IPS DF 4.7 (cell line): ENCODE measurements around the gene ANXA2.
"Not testable (repeated sequence)": the region's sequence is repeated elsewhere in the genome, so short reads cannot be mapped to it uniquely, and the experiment has no call there.

ENCODE experiments used
- DNase-seq: peaks from one replicate; pipeline ENCODE4 v3.0.0-alpha.2; 2013; ENCODE audit warnings: low spot score; ENCODE audit errors: extremely low read depth

Gene ANXA2

DNA sequence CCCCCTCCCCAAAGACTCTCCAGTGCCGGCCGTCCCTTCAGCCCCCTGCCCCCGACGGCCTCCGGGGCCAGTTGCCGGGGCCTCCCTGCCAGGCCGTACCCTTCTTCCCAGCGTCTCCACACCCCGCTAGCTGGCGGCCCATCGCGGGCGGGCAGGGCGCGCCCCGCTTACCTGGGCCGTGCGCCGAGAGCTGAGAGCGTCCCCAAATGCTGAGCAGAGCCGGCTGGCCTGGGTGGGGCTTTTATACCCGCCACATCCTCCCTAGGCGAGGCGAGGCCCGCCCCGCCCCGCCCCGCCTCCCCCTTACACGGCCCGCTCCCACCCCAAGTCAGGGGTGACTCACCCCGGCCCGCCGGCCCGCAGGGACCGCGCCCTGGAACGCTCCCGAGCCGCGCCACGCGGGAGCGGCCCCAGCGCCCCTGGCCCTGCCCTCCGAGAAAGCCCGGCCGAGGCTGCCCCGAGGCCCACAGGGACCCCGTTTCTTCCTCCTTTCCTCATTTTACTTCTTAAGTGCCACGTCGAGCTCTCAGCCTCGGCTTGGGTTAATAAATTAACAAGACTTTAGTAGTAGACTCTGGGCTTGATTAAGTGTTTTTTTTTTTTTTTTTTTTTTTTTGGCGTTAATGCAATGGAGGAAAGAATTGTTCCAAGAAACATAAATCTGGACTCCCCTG is at the start of gene ANXA2:
TSS of gene ANXA2 (minus strand) at position 215 of the 674 bp plus-strand sequence. CDS start 11,911 bp downstream, outside the sequence.
- no peak for DNase-seq

DNA sequence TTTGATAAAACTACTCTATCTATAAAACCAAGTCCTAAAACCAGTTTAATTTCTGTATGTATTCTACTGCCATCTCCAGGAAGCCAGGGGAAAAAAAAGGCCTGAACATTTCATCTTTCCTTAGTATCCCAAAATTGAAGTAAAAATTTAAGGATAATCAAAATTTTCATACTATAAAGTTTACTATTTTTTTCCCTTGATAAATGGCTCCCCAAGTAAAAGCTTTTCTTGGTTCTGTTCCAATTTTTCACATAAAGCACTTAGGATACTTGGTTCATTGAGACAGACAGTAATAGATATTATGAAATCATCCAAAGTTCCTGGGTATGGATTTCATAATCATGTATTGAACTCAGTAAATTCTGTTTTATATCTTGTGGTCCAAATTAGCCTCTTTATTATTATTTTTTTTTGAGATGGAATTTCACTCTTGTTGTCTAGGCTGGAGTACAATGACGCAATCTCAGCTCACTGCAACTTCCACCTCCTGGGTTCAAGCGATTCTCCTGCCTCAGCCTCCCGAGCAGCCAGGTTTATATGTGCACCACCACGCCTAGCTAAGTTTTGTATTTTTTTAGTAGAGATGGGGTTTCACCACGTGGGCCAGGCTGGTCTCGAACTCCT is 46.6 kb upstream of the ANXA2 start:
- DNase-seq = no peak

DNA sequence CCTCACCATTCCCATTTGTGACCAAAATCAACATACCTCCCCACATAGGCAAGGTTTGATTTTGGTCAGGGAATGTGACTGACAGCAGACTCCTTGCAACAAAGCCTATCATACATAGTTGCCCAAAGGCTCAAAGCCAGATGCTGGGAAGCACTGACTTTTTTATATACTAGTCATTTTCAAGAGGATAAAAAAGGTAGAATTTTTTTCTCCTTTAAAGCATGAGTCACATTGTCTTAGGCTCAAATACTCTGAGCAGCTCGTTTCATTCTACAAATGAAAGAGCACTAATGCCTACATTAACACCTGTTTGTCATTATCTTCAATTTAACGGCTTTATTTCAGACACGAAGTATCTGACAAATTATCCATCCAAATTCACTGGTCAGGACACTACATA is 45.0 kb upstream of the ANXA2 start:
- DNase-seq = no peak

DNA sequence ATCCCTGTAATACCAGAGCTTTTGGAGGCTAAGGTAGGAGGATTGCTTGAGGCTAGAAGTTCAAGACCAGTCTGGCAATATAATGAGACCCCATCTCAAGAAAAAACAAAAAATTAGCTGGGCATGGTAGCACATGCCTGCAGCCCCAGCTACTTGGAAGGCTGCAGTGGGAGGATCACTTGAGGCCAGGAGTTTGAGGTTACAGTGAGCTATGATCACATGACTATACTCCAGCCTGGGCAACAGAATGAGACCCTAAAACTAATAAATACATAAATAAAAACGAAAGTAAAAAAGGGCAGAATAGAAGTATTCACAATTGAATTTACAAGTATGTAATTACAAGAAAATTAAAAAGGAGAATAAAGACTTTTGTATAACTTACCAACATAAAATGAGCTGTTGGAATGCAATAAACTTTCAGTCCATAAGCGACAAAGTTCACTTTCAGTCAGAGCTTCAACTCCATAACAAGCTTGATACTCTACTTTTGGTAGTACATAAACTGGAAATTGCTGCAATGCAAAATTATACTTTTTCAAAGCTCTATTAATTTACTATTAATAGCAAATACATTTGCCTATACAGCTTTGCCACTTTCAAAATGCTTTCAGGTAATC is 44.4 kb upstream of the ANXA2 start:
- DNase-seq = no peak

DNA sequence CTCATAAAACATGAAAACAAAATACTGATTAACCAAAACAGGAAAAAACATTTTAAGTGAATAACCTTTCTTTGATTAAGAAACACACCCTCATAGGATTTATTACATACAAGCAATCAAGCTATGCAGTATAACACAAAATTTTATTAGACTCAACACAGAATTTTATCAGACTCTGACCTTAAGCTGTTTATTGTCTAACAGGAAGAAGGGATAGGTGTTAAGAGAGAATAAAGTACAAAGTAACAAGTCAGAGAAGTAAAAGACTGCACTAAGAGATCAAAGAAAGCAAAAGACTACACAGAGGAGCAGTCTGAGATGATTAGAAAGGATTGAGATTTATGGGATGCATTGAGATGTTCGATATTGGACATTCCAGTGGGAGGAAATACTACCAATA is 43.5 kb upstream of the ANXA2 start:
- no peak for DNase-seq

DNA sequence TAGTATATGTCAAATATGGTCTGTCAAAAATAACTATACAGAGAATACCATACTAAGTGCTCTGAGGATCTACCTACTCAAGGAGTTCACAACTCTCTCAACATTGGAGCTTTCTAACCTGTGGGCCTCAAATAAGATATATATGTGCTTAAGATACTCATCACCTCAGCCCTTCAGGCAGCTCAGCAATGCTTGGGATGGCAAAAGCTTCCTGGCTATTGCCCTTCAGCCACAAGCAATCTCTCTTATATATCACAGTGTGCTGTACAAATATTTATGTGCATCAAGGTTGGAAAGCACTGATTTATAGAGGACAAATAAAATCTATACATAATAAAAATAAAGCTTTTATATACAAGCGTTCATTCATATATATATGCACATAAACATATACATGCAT is 40.9 kb upstream of the ANXA2 start:
- DNase-seq = no peak

DNA sequence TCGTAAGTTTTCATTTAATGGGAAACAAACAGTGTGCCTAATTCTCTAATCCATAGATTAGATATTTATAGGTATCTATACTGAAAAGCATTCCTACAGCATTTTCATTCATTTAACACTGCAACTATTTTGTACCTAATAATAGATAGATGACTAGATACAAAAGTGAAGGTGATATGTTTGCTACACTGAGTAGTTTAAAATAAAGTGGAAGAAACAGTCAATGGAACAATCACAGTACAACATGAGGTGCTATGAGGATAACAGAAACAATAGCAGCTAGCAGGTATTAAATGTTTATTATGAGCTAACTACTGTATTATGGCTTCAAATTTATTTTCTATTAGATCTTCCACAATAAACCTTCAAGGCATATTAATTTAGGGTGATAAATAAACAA is 31.1 kb upstream of the ANXA2 start:
- no peak for DNase-seq

DNA sequence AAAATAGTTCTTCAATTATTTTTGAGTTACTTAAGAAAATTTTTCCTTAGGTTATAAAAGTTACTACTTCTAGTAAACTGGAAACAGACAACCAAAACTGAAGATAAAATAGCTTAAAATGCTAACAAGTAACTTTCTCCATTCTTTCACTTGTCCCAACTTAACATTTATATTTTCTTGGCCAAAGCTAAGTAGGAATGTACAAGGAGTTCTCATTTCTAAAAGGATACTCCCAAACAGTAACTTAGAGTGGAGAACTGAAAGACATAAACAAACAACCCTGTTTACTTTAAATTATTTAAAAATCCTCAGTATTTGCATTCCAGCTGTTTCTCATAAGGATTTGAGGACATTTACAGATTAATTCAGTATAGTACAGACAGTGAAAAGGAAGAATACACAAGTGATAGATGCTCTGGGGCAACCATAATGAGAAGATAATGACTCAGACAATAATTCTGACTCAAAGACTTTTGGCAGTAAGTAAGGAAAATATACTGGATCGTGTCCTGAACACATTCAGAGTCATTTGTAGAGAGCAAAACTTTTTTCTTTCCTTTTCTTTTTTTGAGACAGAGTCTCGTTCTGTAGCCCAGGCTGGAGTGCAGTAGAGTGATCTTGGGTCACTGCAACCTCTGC is 29.2 kb upstream of the ANXA2 start:
- DNase-seq = no peak

DNA sequence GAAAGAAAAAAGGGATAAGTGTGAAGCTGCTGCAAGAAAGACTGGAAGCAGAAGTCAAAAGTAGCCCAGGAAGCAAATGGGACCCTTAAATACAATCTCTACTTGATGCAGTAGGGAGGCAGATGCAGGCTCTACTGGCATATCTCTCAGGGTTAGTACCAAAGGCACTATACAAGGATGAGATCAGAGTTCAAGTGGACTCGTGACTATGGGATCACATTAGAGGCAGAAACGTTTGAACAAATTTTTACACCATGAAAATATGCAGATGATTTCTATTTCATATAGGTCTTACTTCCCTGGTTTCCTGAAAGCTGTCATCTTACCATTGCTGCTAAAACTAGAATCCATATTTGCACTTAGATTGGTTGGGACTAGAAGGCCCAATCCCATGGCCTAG is 27.7 kb upstream of the ANXA2 start:
- DNase-seq = no peak

DNA sequence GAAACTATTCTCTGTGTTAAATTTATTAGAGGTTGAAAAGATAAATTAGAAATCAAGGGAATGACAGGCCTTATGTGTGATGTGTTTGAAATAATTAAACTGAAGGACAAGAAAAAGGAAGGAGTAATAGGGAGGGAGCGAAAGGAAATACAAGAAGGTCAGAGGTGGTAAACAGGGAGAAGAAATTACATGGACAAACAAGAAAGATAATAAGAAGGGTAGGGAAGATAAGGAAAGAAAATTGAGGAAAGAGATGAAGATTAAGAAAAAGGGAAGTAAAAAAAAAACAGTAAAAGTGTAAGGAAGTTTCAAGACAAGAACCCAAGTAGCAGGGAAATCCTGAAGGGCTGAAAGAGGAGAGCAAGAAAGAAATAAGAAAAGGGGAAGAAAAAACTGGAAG is 26.2 kb upstream of the ANXA2 start:
- no peak for DNase-seq

DNA sequence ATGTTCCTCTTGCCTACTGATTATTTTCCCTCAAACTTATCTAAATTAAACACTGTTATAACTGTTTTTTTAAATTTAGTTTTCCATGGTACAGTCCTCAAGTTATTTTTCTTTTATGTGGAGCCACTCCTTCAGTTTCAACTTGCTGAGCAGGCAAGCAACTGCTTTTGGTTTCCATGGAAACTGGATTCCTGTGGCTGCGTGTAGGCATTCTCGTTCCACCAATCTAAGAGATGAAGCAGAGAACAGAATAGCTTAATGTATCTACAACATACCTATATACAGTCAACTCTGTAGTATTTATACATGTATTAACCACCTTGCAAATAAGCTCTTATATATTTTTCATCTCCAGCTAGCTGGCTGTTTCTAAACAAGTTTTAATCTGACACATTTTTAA is 25.8 kb upstream of the ANXA2 start:
- no peak for DNase-seq

DNA sequence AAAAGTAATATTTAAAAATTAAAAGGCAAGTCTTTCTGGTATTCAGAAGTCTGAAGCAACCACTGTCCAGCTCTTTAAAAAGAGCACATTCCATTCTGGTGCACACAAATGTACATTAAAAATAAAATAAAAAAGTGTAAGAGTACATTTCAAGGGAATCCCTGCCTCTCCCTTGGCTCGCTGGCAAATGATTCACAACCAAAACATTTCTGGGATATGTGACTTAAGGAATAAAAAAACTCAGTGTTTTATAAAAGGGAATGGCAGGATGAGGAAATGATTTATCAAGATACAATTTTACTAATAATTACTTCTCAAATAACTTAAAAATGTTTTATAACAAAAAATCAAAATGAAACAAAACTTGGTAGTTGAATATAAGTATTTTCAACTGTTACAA is 23.8 kb upstream of the ANXA2 start:
- no peak for DNase-seq

DNA sequence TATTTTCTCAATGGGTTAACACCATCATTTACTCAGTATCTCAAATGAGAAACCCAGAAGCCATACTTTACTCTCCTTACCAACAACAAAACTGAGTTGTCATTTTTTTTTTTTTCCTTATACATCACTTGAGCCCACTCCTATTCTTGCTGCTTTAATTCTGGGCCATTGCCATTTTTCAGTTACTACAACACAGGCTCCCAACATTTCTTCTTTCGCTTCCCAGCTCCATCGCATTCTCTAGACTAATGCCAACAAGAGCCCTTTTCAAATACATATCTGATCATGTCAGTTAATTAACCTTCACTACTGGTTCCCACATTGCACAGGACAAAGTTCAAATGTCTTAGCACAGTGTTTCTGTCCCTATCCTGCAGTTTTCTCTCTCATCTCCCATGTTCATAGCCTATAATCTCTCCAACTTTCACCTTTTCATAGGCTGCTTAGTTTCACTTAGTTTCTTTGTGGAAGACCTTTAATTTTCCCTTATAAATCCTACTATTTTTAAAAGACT is 22.5 kb upstream of the ANXA2 start:
- DNase-seq = no peak

DNA sequence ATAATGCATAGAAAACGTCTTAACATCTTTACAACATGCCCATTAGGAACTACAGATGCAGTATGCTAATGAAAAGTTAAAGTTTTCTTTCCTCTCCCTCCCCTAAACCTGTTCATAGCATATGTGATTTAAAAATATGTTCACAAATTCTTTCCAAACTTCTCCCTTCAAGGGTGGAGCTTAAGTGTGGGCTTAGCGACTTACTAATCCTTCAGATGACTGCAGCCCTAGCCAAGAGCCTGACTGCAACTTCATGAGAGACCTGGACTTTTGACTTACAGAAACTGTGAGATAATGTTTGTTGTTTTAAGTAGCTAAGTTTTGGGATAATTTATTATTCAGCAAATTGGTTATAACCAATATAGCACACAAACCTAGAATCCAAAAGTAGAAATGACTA is 22.0 kb upstream of the ANXA2 start:
- no peak for DNase-seq

DNA sequence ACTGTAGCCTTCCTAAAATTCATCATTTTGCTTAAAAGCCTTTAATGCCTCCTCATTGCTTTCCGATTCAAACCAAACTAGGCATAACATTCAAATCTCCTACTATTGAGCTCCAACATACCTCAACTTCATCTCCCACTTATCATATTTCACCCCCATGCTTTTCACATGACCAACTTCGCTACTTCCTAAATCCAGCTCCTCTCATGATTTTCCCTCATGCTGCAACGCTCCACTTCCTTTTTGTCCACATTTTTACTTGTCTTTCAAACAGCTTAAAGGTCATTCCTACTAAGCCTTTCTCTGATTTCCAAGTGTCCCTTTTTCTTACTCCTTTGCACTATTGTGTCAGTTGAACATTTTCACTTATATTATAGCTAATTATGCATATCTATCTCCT is 20.3 kb upstream of the ANXA2 start:
- DNase-seq = no peak

DNA sequence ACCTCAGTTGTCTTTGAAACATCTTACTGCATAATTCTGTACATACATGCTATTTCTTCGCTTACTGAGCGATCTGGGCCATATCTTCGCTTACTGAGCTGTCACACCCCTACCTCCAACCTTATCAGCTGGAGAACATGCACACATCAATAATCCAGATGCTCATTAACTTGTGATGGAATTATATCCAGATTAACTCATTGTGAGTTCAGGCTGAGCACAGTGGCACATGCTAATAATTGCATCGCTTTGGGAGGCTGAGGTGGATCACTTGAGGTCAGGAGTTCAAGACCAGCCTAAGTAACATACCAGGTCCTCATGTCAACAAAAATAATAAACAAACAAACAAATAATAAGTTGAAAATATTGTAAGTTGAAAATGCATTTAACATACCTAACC is 19.3 kb upstream of the ANXA2 start:
- DNase-seq = no peak

DNA sequence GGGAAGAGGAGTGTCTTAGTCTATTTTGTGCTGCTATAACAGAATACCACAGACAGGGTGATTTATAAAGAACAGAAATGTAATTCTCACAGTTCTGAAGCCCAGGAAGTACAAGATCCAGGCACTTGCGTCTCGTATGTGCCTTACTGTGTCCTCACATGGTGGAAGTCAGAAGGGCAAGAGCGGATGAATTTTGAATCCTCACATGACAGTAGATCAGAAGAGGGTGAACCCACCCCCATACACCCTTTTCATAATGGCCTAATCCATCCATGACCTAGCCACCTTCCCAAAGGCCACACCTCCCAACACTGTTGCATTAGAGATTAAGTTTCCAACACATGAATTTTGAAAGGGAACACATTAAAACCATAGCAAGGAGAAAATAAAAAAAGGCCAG is 18.7 kb upstream of the ANXA2 start:
- no peak for DNase-seq

DNA sequence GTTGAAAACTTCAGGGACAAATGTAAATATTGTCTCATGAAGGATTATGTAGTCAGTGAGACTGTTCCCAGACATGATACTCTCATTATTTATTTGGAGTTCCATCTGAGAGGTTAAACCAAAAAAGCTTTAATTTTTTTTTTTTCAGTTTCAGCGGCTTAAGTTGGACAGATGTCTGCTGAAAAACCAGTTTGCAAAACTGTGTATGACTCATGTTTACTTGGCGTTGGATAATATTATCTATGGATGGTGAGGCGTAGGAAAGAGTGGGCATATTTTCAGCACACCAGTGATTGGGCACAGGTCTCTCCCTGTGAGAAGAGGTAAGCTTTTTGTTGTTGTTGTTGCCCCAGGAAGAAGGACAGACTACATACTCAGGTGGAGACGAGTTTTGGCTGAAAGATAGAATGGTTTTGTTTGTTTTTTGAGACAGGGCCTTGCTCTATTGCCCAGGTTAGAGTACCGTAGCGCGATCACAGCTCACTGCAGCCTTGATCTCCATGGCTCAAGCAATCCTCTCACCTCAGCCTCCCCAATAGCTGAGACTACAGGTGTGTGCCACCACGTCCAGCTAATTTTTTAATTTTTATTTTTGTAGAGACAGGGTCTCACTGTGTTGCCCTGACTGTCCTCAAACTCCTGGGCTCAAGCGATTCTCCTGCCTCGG is 16.4 kb upstream of the ANXA2 start:
- DNase-seq = no peak

DNA sequence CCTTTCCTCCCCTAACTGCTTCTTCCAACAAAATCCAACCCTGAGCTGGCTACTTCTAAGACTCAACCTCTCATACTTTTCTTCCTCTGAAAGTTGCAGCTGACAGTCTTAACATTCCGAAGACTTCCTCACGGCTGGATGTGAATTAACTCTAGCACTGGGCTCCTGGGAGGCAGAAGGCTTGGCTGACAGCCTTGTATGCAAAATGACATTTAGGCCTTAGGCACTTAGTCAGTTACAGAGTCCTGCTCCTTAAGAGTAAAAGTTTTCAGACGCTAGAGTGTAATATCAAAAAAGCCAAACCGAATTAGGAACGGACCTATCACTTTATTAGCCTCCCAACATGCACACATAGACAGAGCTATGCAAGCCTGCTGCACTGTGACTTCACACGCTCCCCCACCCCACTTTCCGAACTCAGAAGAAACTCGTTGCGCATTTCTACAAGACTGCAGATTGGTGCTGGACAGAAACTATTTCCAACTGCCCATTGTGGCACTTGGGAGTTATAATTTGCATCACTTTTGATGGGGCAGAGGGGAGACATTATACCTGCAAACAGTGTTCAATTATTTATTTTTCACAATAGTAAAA is 15.5 kb upstream of the ANXA2 start:
- DNase-seq = no peak

DNA sequence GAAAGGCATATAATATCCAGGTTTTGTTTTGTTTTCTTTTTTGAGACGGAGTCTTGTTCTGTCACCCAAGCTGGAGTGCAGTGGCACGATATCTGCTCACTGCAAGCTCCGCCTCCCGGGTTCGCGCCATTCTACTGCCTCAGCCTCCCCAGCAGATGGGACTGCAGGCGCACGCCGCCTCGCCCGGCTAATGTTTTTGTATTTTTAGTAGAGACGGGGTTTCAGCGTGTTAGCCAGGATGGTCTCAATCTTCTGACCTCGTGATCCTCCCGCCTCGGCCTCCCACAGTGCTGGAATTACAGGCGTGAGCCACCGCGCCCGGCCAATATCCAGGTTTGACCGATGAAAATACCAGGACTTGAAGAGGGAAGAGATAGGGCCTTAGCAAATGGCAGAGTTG is 15.0 kb upstream of the ANXA2 start:
- not testable (repeated sequence) for DNase-seq

DNA sequence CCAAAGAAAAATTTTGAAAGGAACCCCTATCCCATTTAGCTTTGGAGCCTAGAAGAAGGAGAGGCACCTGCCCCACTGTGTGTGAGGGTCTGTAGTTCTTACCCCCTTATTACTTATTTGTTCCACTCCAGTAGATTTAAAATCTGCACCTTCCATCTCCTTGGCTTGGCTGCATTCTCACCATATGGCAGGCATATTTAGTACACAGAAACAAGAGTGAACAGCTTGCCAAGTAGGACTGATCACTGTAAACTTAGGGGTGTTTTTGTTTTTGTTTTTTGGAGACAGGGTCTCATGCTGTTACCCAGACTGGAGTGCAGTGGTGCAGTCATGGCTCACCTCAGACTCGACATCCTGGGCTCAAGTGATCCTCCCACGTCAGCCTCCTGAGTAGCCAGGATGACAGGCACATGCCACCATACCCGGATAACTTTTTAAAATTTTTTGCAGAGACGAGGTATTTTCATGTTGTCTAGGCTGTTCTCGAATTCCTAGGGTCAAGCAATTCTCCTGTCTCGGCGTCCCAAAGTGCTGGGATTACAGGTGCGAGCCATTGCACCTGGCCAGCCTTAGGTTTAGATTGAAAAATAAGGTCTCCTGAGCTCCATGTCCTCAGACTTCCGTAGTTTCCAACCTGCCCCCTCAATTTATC is 14.1 kb upstream of the ANXA2 start:
- DNase-seq = no peak
